ENCODE measurements around the gene BID. TPM values are rescaled to one million over a fixed set of nuclear protein-coding genes. Genes with fewer than 3 reads are reported as not detected.

Gene BID
- total RNA-seq, 1 donor from 2014 or later: 36.4 TPM

DNA sequence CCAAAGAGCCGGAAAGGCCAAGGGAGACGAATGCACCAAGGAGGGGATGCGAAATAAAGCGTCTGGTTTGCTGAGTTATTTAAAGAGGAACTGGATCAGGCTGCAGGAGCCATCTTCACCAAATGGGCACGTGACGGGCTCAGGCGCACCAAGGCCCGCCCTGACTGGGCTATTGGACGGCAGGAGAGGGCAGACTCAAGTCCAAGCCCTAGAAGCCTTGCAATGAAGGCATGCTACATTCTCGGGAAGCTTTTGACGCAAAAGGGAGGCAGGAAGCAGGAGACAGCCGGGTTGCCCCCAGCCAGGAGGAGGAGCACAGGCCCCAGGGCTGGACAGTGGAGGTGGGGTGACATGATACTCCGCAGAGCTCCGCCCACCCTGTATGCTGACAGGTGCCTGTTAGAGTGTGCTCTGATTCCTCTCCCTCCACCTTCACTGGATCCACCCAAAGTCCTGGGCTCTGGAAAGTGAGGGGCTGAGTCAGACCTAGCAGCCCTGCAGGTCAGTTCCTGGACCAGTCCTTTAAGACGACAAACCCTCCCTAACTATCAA, 41.5 kb upstream of the BID start:
- H3K27ac Mint-ChIP-seq: no peak overlapping the region
- peaks cover 6% of the 10 kb centered on the region for H3K36me3 Mint-ChIP-seq
- TF ChIP-seq, protein P1, sequence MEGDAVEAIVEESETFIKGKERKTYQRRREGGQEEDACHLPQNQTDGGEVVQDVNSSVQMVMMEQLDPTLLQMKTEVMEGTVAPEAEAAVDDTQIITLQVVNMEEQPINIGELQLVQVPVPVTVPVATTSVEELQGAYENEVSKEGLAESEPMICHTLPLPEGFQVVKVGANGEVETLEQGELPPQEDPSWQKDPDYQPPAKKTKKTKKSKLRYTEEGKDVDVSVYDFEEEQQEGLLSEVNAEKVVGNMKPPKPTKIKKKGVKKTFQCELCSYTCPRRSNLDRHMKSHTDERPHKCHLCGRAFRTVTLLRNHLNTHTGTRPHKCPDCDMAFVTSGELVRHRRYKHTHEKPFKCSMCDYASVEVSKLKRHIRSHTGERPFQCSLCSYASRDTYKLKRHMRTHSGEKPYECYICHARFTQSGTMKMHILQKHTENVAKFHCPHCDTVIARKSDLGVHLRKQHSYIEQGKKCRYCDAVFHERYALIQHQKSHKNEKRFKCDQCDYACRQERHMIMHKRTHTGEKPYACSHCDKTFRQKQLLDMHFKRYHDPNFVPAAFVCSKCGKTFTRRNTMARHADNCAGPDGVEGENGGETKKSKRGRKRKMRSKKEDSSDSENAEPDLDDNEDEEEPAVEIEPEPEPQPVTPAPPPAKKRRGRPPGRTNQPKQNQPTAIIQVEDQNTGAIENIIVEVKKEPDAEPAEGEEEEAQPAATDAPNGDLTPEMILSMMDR (conservative IDR thresholded peaks at IDR 0.05): no peak
- no peak overlapping the region for H3K4me3 Mint-ChIP-seq
- H3K4me1 Mint-ChIP-seq (ENCODE audit: unreplicated experiment): no peaks in the 10 kb centered on the region
- DNase-seq (ENCODE audit: extremely low spot score, unreplicated experiment): no peak
- H3K9me3 Mint-ChIP-seq: no peaks in the 10 kb centered on the region
- H3K27me3 Mint-ChIP-seq: no peaks in the 10 kb centered on the region

- no peaks in the 10 kb centered on the region for H3K27me3 Mint-ChIP-seq
- no peak for DNase-seq (ENCODE audit: extremely low spot score, unreplicated experiment)
- H3K27ac Mint-ChIP-seq: no peak overlapping the region
- H3K4me1 Mint-ChIP-seq (ENCODE audit: unreplicated experiment): no peaks in the 10 kb centered on the region
- H3K4me3 Mint-ChIP-seq: no peak overlapping the region
- no peaks in the 10 kb centered on the region for H3K9me3 Mint-ChIP-seq
- TF ChIP-seq, protein P1 (conservative IDR thresholded peaks at IDR 0.05): no peak
- H3K36me3 Mint-ChIP-seq: peaks cover 6% of the 10 kb centered on the region
These were observed 40.6 kb upstream of the BID start for GRCh38 chr22:17814830-17815229.

- Mint-ChIP-seq H3K4me3 (no peak overlapping the region), H3K4me1 (ENCODE audit: unreplicated experiment) (peaks cover under 1% of the 10 kb centered on the region), H3K9me3 (no peaks in the 10 kb centered on the region), H3K27ac (no peak overlapping the region), H3K27me3 (no peaks in the 10 kb centered on the region), H3K36me3 (peaks cover 3% of the 10 kb centered on the region)
- TF ChIP-seq, protein P1 (conservative IDR thresholded peaks at IDR 0.05): no peak
- no peak for DNase-seq (ENCODE audit: extremely low spot score, unreplicated experiment)
These were observed 39.8 kb upstream of the BID start for GRCh38 chr22:17814084-17814483.

DNA sequence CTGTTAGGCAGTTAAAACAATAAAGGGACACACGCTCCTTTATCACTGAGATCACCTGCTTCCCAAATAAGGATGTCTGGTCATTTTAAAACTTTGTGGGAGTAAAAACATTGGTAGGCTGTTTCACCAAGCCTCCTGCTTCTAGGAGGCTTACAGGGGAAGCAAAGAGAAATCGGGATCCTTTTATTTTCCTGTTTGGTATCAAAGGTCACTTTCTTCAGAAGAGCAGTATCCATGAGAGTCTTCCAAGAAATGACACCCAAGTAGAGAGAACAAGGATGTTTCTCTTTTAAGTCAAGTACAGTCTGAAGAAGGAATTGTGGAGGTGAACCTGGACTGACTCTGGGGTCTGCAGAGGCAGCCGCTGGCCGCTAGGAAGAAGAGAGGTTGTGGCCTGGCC, 36.9 kb upstream of the BID start:
- H3K4me3 Mint-ChIP-seq: no peak overlapping the region
- no peaks in the 10 kb centered on the region for H3K27me3 Mint-ChIP-seq
- peaks cover 10% of the 10 kb centered on the region for H3K36me3 Mint-ChIP-seq
- TF ChIP-seq, protein P1 (conservative IDR thresholded peaks at IDR 0.05): no peak
- no peak for DNase-seq (ENCODE audit: extremely low spot score, unreplicated experiment)
- no peak overlapping the region for H3K27ac Mint-ChIP-seq
- H3K9me3 Mint-ChIP-seq: no peaks in the 10 kb centered on the region
- H3K4me1 Mint-ChIP-seq (ENCODE audit: unreplicated experiment): peaks cover 16% of the 10 kb centered on the region

- Mint-ChIP-seq H3K27me3 (no peaks in the 10 kb centered on the region), H3K9me3 (no peaks in the 10 kb centered on the region), H3K36me3 (peaks cover 11% of the 10 kb centered on the region), H3K27ac (no peak overlapping the region), H3K4me3 (no peak overlapping the region), H3K4me1 (ENCODE audit: unreplicated experiment) (peaks cover 18% of the 10 kb centered on the region)
- TF ChIP-seq, protein P1 (conservative IDR thresholded peaks at IDR 0.05): no peak
- DNase-seq (ENCODE audit: extremely low spot score, unreplicated experiment): no peak
These were observed 36.4 kb upstream of the BID start for GRCh38 chr22:17810570-17811116.

All from type B pancreatic cell (in vitro differentiated cells).